GM19240 (cell line): ENCODE measurements around the gene LAIR1.
"Not testable (repeated sequence)": the region's sequence is repeated elsewhere in the genome, so short reads cannot be mapped to it uniquely, and the experiment has no call there.

Experiments used
- DNase-seq: peaks from one replicate; pipeline ENCODE4 v3.0.0; 2011; ENCODE audit warnings: low spot score; ENCODE audit not compliant: insufficient read length

The LAIR1 gene, protein sequence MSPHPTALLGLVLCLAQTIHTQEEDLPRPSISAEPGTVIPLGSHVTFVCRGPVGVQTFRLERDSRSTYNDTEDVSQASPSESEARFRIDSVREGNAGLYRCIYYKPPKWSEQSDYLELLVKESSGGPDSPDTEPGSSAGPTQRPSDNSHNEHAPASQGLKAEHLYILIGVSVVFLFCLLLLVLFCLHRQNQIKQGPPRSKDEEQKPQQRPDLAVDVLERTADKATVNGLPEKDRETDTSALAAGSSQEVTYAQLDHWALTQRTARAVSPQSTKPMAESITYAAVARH

DNA sequence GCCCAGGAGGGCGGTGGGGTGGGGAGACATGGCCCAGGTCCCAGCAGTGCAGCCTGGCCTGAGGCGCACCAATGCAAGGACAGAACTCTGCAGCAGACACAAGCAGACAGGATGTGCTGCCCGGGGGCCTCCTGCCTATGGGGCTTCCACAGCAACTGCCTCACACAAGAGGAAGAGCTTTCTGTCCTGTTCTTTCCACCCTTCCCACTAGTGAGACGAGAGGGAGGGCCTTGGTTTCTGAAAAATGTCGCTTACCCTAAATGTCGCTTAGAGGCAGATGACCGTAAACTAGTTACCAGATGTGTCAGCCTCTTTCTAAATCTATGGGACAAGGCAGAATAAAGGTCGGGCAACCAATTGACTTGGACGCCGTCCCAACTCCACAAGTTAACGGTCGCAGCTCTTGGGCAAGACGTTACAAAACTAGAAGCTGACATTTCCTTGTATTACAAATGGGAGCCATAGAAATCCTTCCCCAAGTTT is at the start of gene LAIR1:
Gene LAIR1, minus strand, starts transcription at position 157 of the 483 bp plus-strand sequence. Its CDS starts 127 bp downstream, at position 30.
- DNase-seq = no peak

DNA sequence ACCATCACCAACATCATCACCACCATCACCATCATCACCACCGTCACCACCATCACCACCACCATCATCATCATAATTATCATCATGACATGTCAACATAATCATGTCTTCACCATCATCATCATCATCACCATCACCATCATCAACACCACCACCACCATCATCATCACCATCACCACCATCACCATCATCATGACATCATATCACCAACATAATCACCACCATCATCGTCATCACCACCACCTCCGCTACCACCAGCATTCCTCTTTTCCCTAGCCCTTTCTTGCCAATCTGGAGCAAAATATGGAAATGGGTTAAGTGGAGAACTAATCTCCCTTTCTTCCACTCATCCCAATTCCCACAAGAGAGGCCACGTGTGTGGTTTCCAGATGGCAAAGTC is 49.4 kb upstream of the LAIR1 start:
- no peak for DNase-seq

DNA sequence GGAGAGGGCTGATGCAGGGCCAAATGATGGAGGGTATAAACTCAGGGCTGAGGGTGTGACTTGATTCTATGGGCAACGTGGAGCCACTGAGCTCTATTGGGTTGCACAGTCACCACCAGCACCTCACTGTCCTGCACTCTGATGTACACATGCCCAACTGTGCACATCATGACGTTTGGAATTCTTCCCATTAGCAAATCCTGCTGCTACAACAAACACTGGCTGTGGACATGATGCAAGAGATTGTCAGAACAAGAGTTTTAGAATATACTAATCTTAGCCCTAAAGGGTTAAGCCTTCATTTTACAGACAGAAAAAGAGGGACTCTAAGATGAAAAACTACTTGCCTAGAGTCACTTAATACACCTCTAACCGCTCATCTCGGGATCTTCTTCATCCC is 48.1 kb upstream of the LAIR1 start:
- no peak for DNase-seq

DNA sequence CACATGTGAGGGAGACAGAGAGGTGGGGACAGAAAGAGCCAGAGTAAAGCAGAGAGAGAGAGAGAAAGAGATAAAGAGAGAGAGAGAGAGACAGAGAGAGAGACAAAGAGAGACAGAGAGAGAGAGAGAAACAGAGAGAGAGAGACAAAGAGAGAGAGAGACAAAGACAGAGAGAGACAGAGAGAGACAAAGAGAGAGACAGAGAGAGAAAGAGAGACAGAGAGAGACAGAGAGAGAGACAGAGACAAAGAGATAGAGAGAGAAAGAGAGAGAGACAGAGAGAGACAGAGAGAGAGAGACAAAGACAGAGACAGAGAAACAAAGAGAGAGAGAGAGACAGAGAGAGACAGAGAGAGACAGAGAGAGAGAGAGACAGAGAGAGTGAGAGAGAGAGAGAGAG is 46.3 kb upstream of the LAIR1 start:
- no peak for DNase-seq

DNA sequence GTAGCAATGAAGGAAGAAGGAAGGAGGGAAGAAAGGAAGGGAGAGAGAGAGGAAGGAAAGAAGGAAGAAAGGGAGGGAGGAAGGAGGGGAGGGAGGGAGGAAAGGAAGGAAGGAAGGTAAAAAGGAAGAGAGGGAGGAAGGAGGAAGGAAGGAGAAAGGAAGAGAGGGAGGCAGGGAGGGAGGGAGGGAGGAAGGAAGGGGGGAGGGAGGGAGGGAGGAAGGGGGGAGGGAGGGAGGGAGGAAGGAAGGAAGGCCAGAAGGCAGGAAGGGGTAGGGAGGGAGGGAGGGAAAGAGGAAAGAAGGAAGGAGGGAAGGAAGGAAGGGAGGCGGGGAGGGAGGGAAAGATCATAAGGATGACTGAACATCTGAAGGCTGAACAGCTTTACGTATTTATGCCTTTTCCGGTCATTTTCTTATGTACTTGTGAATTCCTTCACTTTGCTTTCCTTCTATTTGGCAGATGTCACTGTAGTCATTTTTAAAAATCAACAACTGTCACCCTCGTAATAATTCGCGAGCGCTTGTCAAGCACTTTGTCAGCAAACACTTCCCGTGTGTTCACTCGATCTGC is 43.8 kb upstream of the LAIR1 start:
- no peak for DNase-seq

DNA sequence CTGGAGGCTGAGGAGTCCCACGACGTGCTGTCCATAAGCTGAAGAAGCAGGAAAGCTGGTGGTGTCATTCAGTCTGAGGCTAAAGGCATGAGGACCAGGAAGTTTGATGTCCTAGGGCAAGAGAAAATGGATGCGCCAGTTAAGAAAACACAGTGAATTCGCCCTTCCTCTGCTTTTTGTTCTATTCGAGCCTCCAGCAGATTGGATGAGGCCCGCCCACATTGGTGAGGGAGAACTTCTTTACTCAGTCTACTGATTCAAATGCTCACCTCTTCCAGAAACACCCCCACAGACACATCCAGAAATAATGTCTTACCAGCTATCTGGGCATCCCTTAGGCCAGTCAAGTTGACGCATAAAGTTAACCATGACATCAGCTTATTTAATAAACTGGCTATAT is 43.0 kb upstream of the LAIR1 start:
- no peak for DNase-seq

DNA sequence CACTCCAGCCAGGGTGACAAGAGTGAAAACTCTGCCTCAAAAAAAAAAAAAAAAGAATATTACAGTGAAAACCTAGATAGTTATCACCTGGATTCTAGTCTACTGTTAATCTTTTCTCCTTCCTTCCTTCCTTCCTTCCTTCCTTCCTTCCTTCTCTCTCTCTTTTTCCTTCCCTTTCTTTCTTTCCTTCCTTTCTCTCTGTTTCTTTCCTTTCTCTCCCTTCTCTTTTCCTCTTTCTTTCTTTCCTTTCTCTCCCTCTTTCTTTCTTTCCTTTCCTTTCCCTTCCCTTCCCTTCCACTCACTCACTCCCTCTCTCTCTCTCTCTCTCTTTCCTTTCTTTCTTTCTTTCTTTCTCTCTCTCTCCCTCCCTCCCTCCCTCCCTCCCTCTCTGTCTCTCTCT is 40.9 kb upstream of the LAIR1 start:
- no peak for DNase-seq

DNA sequence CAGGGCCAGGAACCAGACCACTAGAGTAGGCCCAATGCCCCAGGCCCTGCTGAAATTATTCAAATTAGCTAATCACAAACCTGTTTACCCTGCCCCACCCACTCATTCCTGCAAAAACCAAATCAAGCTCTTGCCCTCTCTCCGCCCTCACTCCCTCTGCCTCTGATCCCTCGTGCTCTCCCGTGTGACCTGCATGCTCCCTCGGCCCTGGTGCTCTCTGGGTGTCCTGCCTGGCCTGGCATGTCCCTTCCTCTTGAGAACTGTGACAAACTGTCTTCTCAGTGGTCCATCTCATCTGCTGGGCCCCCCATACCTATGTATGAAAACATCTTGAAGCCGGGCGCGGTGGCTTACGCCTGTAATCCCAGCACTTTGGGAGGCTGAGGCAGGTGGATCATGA is 38.3 kb upstream of the LAIR1 start:
- no peak for DNase-seq

DNA sequence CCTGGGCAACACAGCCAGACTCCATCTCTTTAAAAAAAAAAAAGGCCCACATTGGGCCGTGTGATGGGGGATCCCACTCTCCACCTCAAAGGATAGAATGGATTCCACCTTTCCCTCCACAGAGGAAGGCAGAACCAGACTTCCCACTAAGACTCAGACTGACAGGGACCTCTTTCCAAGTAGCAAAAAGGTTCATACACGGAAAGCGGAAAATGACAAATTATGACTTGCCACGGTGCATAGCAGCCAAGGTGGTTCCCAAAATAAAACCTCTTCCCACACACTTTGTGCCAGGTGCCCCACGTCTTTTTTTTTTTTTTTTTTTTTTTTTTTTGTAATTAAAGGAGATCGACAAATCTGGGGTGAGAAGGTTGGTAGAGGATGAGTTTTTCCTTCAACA is 36.2 kb upstream of the LAIR1 start:
- no peak for DNase-seq

DNA sequence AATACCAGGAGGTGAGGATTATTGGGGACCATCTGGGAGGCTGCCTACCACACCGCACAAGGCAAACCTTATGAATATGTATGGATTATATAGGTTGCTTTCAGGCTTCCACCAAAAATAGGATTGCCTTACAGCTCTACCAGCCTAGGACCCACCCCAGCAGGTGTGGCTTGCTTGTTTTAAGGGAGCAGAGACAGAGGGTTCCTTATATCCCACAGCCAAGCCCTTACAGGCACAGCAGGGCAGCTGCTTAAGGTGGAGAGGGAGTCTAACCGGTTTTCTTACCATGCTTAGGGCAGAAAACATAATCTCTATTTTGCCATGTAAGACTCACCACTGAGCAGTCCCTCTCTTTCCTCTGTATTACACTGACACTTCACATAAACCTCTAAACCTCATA is 34.5 kb upstream of the LAIR1 start:
- no peak for DNase-seq

DNA sequence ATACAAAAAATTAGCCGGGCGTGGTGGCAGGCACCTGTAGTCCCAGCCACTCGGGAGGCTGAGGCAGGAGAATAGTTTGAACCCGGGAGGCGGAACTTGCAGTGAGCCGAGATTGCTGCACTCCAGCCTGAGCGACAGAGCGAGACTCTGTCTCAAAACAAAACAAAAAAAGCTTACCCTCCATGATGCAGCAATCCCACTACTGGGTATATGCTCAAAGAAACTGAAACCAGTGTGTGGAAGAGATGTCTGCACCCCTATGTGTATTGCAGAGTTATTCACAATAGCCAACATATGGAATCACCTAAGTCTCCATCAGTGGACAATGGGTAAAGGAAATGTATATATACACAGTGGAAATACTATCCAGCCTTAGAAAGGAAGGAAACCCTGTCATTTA is 31.0 kb upstream of the LAIR1 start:
- no peak for DNase-seq

DNA sequence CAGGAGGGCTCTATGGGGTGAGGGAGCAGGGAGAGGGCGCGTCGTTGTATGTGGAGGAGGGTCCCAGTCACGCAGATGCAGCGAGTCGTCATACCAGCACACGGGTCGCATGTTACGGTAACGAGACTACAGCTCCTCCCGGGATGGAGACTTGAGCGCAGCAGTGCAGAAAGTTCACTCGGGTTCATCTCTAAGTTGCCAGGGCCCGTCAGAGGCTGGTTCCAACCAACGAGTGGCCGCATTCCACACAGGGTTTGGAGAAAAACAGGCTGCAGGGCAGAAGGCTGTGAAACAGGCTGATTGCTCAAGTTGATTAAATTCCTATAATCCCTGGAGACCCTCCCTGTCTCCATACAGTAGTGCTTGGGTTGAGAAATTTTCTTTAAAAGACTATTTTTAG is 28.6 kb upstream of the LAIR1 start:
- DNase-seq = no peak

DNA sequence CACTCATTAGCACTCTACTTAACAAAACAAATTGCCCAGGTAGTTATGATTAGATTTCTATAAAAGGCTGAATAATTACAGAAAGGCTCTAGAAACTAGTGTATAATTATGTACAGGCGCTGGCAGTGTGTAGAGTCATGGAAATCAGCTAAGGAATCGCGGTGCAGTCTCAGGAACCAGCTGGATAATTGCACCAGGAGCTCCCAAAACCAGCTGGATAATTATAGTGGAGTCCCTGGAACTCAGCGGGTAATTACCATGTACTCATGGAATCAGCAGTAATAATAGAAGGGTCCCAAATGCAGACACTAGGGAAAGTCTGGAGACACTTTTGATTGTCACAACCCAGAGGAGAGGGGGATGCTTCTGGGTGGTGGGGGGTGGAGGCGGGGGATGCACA is 27.4 kb upstream of the LAIR1 start:
- DNase-seq = no peak

DNA sequence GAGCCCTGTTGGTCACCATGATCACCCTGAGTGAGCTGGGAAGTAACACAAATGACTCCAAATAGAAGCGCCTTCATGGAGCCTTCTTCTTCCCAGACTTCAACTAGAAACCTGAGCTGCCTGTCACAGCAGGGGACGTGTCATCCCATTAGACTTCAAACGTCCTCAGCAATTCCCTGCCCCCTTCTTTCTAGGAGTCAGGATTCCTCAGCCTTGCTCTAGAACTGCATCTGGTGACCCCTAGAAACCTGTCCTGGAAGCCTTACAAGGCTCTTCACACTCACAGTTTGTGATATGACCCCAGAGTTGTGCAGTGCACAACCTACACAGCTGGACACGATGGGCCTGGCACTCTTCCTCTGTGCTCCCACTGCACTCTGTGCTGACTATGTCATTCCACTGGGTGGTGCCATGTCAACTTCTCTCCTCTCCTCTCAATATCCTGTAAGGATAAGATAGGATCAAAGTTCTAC is 26.9 kb upstream of the LAIR1 start:
- no peak for DNase-seq

DNA sequence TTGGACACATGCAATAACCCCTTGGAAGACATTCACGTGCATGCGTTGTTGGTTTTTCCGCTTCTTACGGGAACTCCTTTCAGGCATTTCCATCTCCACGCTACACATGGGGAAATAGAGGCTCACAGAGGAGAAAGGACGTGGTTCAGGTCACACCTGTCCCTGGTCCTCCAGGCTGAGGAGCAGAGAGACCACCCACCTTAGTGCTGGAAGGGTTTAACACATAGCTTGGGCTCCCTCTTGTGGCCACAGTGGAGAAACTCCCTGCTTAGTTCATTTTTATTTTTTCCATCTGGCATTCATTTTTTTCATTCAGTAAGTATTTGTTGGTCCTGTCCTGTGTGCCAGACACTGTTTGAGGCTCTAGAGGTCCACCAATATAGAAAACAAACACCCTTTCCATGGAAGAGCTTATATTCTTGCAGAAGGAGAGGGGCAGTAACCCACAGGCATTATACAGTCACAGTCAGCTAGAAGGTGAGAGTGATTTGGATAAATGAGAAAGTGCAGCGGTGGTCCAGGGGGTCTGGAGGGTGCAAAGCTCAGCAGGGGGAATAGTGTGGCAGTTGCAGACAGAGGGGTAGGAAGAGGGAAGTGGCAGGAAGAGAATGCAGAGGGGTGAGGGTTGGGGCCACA is 26.3 kb upstream of the LAIR1 start:
- DNase-seq = peak; percentile 52

DNA sequence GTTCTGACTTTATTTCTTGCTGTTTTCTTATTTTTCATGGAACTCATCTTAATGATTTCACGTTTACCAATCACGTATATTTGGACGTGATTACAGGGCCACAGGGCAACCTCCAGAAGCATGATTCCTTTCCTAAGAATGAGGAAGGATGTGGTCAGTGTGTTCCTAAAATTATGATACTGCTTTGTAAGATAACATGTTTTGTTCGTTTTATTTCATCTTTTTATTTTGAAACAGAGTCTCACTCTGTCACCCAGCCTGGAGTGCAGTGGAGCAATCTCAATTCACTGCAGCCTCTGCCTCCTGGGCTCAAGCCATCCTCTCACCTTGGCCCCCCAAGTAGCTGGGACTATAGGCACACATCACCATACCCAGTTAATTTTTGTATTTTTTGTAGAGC is 24.8 kb upstream of the LAIR1 start:
- DNase-seq = no peak

DNA sequence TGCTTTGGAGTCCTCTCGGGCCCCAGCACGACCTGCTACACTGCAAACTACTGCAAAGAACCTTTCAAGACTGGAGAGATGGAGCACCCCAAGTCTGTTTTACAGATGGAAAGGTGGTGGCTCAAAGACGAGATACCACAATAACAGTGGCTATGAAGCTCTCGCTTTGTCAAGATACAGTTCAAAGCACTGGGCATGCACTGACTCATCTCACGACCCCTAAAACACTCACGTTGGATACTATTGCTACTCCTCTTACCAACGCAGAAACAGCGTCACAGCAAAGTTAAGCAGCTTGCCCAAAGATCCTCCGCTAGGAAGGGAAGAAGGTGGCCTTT is 24.0 kb upstream of the LAIR1 start:
- DNase-seq = no peak

DNA sequence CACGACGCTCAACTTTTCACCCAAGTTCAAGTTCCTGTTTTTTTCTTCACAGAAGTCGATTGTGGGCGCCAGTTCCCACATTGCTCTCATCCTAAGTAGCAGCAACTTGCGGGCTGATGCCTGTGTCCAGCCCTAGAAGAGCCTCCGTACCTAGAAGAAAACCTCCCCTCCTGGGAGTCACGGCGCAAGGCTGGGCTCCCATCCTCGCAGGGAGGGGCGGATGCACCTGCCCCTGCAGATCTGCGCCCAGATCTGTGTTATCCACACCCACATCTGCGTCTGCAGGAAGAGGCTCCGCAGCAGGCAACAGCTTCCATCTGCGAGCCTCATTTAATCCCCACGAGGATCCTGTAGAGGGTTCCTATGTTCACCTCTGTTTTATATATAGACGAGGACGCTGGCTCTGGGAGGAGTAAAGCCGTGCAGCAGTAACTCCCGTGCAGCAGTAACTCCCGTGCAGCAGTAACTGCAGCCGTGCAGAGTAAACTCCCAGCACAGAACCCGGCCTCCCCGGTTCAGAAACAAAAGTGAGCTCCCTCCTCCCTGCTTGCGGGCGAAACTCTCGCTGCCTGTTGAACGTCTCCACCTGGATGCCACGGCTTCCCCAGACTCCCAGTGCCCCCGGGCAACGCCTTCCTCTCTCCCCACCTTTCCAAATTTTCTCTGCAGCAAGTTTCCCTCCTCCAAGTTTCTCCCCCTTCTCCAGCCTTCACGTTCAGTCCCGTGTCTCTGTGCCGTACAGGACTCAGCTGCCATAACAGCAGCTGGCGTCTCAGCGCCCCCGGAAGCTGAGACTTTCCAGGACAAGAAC is 23.5 kb upstream of the LAIR1 start:
- DNase-seq = no peak

DNA sequence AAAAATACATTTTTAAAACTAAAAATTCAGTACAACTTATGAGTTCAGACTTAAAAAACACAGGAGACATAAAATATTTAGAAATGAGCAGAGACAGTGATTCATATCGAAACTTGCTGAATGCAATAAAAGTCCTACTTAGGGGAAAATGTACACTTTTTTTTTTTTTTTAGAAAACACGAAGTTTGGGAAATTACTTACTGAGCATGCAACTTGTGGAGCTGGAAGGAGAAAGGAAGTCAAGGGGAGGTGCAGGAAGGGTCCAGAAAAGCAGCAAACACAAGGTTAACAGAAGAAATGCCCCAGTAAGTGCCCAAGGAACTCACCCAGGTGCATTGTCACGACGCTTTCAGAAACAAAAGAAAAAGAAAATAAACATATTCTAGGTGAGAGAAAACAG is 18.6 kb upstream of the LAIR1 start:
- no peak for DNase-seq

DNA sequence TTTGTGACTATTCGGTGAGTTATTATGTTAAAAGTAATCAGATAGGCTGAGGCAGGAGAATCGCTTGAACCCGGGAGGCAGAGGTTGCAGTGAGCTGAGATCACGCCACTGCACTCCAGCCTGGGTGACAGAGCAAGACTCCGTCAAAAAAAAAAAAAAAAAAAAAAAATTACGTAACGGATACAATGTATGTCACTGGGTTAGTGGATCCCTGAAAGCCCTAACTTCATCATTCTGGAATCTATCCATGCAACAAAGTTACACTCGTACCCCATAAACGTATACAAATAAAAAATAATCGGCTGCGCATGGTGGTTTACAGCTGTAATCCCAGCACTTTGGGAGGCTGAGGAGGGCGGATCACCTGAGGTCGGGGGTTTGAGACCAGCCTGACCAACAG is 17.3 kb upstream of the LAIR1 start:
- DNase-seq = not testable (repeated sequence)

DNA sequence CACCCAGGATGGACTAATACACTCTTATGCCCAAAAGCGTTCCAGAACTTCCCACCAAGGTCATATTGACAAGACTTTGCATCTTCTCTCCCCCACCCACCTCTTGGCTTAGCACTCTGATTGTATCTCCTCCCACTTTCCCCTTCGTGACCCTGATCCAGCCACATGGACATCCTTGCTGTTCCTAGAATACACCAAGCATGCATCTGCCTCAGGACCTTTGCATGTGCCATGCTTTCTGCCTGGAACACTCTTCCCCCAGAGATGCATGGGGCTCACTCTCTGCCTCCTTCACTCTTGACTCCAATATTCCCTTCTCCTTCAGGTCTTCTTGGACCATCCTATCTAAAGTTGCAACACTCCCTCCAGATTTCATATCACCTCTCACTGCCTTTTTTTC is 16.2 kb upstream of the LAIR1 start:
- DNase-seq = no peak

DNA sequence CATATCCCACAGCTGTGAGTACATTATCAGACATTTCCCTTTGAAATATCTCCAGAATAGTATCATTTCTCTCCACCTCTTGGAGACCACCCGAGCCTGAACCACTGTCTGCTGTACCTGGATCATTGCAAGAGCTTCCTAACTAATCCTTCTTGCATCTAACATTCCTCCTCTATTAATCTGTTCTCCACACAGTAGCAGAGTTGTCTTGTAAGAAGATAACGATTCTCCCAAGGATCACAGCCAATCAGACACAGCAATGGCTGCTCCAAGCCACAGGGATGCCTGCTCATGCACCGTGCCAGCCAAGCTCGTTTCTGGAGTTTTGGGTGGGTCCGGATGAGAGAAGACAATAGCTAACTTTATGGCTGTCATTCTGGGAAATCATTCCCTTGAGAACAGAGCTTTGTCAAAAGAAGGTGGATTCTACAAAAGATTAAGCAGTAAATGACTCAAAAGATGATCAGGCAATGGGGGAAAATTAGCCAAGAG is 14.5 kb upstream of the LAIR1 start:
- no peak for DNase-seq
